D721Med (cell line): ENCODE data around the gene OPCML.

Experiments used
- DNase-seq: peaks from one replicate; pipeline ENCODE4 v3.0.0; 2011; ENCODE audit warnings: low spot score; ENCODE audit not compliant: insufficient read length
- FAIRE-seq: peaks from 2 replicates; lab custom pipeline; 2011; peaks lifted over from hg19 to GRCh38; lab: Jason Lieb, UNC
- TF ChIP-seq, protein P1 (sequence below): IDR thresholded peaks from 2 replicates; pipeline ENCODE4 v1.5.1; 2012; ENCODE audit warnings: mild to moderate bottlenecking, control low read depth; ENCODE audit not compliant: insufficient read depth; ENCODE audit errors: missing control alignments

Gene OPCML

DNA sequence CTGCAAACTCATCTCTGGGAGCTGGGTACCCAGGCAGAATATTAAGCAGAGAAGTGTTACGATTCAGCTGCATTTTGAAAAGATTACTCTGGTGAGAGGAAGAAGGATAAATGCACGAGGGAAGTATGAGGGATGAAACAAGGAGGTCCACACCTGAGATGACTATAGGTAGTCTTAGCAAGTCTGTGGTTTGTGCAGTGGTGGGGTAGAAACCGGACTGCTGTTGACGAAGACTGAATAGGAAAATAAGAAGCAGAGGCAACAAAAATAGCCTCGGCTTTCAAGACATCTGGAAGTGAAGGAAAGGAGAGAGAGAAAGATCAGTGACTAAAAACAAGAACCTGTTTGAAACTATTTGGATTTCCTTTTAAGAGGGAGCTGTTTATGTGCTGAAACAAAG lies 810.8 kb downstream of the OPCML start:
- DNase-seq (no peak), FAIRE-seq (no peak)
- TF ChIP-seq, protein P1, sequence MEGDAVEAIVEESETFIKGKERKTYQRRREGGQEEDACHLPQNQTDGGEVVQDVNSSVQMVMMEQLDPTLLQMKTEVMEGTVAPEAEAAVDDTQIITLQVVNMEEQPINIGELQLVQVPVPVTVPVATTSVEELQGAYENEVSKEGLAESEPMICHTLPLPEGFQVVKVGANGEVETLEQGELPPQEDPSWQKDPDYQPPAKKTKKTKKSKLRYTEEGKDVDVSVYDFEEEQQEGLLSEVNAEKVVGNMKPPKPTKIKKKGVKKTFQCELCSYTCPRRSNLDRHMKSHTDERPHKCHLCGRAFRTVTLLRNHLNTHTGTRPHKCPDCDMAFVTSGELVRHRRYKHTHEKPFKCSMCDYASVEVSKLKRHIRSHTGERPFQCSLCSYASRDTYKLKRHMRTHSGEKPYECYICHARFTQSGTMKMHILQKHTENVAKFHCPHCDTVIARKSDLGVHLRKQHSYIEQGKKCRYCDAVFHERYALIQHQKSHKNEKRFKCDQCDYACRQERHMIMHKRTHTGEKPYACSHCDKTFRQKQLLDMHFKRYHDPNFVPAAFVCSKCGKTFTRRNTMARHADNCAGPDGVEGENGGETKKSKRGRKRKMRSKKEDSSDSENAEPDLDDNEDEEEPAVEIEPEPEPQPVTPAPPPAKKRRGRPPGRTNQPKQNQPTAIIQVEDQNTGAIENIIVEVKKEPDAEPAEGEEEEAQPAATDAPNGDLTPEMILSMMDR: no peak

DNA sequence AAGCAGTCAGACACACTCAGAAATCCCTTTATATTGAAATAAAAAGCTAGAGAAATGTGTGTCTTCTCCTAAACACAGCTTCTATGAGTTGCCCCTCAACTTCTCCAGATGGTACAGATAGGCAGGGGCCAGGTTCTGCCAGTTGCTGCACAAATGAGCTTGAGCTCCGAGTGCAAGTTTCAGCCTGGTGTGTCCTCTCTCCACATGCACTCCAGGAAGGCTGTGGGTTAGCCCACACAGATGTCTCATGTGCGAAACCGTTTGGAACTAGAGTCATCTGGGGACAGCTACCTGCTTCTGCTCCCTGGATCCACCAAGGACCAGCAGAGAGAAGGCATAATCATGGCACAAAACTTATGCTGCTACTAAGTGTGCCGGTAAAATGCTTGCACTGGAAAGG lies 812.6 kb downstream of the OPCML start:
- no peak for DNase-seq
- TF ChIP-seq, protein P1: no peak
- no peak for FAIRE-seq

DNA sequence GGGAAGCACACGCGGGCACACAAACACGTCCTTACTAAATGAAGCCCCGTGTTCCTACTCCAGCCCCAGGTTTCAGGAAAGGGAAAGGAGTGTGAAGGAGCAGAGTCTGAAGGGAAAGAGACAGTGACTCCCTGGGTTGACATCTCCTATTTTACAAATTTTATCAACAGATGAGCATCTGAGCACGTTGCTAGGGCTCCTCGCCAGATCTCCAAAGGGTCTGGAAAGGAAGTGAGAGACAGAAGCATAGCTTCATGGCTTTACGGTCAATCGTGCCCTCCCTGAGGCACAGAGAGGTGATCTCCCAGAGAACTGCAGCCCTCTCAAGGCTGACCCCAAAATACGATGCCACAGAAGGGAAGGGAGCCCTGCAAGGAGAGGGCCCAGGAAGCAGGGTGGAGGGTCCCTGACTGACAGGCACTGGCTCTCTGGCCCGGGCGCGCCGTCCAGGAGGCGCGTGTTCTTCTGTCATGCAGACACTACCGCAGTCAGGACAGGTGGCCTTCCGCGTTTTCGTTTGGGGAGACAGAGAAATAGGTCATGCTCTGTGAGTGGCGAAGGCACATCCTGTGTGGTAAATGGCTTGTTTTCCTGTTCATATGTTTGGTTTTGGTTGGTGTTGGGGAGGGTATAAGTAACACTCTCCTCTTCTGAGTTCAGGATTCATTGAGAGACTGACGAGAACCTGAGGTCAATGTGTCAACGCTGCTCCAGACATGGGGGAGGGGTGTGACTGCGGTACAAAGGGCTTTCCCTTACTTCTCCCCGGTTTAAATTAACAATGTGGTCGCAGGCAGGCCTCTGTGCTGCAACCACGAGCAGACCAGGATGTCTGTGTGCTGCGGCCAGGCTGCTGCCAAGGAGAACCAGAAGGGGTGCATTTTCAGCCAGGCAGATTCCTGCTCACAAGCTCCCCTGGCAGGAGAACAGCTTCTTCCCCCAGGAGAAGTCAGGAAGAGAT lies 813.3 kb downstream of the OPCML start:
- TF ChIP-seq, protein P1: no peak
- no peak for FAIRE-seq
- no peak for DNase-seq

DNA sequence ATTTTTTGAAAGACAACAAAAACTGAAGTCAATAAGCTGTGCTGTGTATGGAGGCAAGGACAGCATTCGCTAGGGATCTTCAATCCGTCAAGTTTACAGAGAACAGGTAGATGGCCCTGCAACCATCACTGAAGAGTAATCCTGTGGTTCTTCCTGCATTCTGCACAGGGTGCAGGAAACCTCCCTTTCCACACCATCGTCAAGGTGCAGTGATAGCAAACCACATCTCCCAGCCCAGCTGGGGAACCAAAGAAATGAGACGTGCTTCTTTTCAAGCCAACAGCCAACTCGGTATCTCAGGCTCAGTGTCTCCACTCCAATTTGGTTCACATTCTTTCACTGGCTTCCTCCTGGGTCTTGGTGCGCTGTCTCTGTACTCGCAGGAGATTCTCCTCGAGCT lies 814.5 kb downstream of the OPCML start:
- no peak for DNase-seq
- no peak for FAIRE-seq
- TF ChIP-seq, protein P1: no peak

DNA sequence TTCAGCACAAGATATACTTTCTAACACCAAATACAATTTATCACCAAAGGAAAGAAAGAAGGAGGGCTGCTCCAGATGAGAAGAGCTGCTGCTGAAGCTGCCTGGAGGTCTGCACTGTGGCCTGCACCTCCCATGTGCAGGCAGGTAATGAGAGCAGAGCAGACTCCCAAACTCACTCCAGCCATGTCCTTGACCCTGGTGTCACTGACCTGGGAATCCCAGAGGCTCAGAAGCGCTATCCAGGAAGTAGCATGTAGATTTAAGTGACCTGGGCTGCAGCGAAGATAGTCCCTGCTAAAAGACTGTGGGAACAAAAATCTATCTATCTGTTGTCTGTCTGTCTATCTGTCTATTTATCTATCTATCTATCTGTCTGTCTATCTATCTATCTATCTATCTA lies 816.3 kb downstream of the OPCML start:
- DNase-seq (no peak), FAIRE-seq (no peak)
- TF ChIP-seq, protein P1: no peak

DNA sequence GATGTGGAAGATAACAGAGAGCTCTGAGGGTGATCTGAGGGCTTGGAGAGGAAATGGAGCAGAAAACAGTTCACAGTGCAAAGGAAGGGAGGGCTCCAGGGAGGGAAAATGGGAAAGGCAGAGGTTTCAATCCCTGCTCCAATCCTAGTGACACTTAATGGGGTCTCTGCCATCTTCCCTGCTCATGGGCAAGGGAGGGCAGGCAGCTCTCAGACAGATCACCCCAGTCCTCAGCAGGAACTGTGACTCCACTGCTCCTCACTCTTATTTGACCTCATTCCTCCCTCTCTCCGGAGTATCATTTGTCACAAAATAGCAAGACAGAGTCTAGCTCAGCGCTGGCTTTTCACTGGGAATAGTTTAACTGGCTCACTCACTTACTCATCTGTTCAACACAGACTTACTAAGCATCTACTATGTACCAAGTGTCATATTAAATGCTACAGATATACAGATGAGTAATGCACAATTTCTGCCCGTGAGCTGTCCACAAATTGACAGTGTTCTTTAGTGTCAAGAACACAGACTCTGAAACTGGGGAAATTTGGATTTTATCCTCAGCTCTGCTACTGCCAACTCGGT lies 817.4 kb downstream of the OPCML start:
- TF ChIP-seq, protein P1: no peak
- no peak for FAIRE-seq

DNA sequence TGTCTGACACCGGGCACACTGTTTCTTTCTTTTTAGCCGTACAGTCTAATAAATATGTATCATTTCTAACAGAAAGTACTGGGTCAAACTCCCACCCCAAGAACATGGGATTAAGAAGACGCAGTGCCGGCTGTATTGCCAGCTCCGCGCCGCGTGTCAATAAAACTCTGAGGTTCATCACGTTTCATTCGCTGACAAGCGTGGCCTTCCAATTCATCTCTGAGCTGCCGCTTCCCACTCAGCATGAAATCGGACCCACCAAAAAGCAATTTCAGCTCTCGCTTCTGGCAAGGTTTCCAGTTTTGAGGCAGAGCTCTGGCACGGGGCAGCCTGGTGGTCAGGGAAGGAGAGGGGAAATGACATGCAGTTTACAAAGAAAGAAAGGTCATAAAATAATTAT lies 819.8 kb downstream of the OPCML start:
- FAIRE-seq: no peak
- no peak for DNase-seq
- TF ChIP-seq, protein P1: no peak

More for the DNA sequence above, 817.4 kb downstream of the OPCML start:
- DNase-seq: no peak
